Left ventricle myocardium inferior (tissue), 1 donor: ENCODE results near the gene TIGD3. TPM values are rescaled to one million over a fixed set of nuclear protein-coding genes. Genes with fewer than 3 reads are reported as not detected.

Experiments
- DNase-seq: peaks from one replicate; pipeline ENCODE4 v3.0.0-alpha.2; 2020
- H3K27ac ChIP-seq: fragments of 200-600 bp; replicated peaks from 2 replicates; pipeline ENCODE4 v1.8.0; 2021
- H3K27me3 ChIP-seq: fragments of 200-600 bp; 2 replicates; pipeline ENCODE4 v1.8.0; 2021; ENCODE audit warnings: low read depth
- H3K36me3 ChIP-seq: fragments of 200-600 bp; 2 replicates; pipeline ENCODE4 v1.8.0; 2021
- H3K4me1 ChIP-seq: fragments of 200-600 bp; 2 replicates; pipeline ENCODE4 v1.8.0; 2021
- H3K4me3 ChIP-seq: fragments of 200-600 bp; 2 replicates; pipeline ENCODE4 v1.8.0; 2021; ENCODE audit warnings: mild to moderate bottlenecking, moderate library complexity
- H3K9me3 ChIP-seq: fragments of 200-600 bp; replicated peaks from 2 replicates; pipeline ENCODE4 v1.8.0; 2021
- intact Hi-C: fragments of 100-400 bp; cut with micrococcal nuclease; formaldehyde crosslinking; loops from one replicate; pipeline ENCODE4 v1.11.0; 2022
- total RNA-seq: library from RNA; stranded (reverse); fragmentation: NEBNext Ultra II Directional; extraction: Animal tissue kit (Norgen Biotek cat#: 25700); gene quantifications from one replicate; pipeline ENCODE4 v1.2.1, GENCODE V29; 2021
- TF ChIP-seq, protein P1 (sequence below): fragments of 200-600 bp; IDR thresholded peaks from 2 replicates; pipeline ENCODE4 v1.8.0; 2021; ENCODE audit warnings: antibody characterized with exemption, mild to moderate bottlenecking, borderline replicate concordance
- donor health status: DM: no; HTN: yes; CAD: no; lungs with severe emphysema.

The TIGD3 gene
- total RNA-seq, 1 donor from 2014 or later = 0.44 TPM

DNA sequence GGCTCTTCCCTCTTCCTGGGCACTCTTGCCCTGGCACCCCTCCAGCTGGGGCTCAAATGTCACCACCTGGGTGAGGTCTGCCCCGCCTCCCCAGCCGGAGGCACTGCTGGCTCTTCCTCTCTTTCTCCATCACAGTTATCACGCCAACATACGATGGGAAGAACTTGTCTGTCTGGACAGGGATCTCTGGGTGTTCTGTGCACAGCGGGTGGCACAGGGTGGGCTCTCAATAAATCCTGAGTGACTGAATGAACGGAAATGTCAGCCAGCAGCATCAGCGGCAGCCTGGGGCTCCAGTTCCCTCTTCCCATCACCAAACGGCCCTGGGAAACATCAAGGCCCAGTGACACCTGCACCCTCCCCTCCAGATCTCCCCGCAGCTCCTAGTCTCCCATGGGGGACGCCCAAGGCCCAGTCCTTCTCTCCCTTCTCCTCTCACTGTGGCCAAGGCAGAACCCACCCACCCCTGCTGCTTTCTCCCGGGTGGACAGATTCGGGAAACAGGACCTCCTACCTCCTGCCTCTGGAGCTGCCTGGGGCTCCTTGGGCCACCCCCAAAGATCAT, 28.3 kb downstream of the TIGD3 start:
- Histone ChIP-seq H3K27me3 (no peaks in the 10 kb centered on the region), H3K36me3 (no peaks in the 10 kb centered on the region), H3K4me1 (peaks cover 74% of the 10 kb centered on the region), H3K27ac (peak overlapping the region; percentile 97), H3K9me3 (no peaks in the 10 kb centered on the region), H3K4me3 (peak overlapping the region; percentile 66)
- no peak for DNase-seq
- intact Hi-C loops = no loop called here
- TF ChIP-seq, protein P1, sequence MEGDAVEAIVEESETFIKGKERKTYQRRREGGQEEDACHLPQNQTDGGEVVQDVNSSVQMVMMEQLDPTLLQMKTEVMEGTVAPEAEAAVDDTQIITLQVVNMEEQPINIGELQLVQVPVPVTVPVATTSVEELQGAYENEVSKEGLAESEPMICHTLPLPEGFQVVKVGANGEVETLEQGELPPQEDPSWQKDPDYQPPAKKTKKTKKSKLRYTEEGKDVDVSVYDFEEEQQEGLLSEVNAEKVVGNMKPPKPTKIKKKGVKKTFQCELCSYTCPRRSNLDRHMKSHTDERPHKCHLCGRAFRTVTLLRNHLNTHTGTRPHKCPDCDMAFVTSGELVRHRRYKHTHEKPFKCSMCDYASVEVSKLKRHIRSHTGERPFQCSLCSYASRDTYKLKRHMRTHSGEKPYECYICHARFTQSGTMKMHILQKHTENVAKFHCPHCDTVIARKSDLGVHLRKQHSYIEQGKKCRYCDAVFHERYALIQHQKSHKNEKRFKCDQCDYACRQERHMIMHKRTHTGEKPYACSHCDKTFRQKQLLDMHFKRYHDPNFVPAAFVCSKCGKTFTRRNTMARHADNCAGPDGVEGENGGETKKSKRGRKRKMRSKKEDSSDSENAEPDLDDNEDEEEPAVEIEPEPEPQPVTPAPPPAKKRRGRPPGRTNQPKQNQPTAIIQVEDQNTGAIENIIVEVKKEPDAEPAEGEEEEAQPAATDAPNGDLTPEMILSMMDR = no peak

DNA sequence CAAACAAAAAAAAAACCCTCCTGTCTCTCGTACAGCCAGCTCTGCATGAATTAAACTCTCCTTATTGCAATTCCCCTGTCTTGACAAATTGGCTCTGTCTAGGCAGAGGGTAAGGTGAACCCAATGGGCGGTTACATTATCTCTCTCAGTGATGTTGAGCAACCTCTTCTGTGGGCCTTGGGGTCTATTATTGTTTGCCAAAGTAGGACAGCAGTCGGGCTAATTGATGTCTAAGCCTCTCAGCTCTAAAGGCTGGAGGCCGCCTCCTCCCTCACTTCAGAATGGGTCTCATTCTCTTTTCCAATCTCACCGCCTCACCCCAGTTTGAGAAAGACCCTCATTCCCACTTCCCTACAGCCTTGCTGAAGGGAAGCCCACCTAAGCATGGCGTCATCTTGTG, 29.2 kb downstream of the TIGD3 start:
- TF ChIP-seq, protein P1 = no peak
- no peak for DNase-seq
- Histone ChIP-seq H3K4me1 (peaks cover 83% of the 10 kb centered on the region), H3K4me3 (no peak overlapping the region), H3K27me3 (no peaks in the 10 kb centered on the region), H3K36me3 (no peaks in the 10 kb centered on the region), H3K9me3 (no peaks in the 10 kb centered on the region), H3K27ac (peak overlapping the region; percentile 97)
- intact Hi-C loops = no loop called here

DNA sequence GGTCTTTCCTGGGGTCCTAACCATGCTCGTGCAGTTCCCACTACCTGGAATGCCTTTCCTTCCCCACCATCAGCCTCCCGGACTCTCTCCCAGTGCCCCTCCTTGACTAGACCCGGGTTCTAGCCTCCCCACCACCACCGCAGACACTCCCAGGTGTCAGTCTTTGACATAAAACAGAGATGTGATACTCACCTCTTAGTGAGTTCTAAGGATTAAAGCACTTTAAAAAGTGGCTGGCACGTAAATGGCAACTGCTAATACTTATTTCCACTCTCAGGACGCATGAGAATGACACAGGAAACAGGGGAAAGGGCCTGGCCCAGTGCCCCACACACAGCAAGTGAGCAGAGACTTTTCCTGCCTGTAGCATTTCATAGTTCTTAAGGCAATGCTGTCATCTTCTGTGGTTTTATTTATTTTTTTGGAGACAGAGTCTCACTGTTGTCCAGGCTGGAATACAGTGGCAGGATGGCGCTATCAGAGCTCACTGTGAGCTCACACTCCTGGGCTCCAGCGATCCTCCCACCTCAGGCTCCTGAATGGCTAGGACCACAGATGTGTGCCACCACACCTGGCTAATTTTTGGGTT, 29.8 kb downstream of the TIGD3 start:
- Histone ChIP-seq H3K27me3 (no peaks in the 10 kb centered on the region), H3K36me3 (no peaks in the 10 kb centered on the region), H3K9me3 (no peaks in the 10 kb centered on the region), H3K4me1 (peaks cover 89% of the 10 kb centered on the region), H3K4me3 (no peak overlapping the region), H3K27ac (peak overlapping the region; percentile 97)
- intact Hi-C loops = no loop called here
- DNase-seq = no peak
- TF ChIP-seq, protein P1 = no peak

DNA sequence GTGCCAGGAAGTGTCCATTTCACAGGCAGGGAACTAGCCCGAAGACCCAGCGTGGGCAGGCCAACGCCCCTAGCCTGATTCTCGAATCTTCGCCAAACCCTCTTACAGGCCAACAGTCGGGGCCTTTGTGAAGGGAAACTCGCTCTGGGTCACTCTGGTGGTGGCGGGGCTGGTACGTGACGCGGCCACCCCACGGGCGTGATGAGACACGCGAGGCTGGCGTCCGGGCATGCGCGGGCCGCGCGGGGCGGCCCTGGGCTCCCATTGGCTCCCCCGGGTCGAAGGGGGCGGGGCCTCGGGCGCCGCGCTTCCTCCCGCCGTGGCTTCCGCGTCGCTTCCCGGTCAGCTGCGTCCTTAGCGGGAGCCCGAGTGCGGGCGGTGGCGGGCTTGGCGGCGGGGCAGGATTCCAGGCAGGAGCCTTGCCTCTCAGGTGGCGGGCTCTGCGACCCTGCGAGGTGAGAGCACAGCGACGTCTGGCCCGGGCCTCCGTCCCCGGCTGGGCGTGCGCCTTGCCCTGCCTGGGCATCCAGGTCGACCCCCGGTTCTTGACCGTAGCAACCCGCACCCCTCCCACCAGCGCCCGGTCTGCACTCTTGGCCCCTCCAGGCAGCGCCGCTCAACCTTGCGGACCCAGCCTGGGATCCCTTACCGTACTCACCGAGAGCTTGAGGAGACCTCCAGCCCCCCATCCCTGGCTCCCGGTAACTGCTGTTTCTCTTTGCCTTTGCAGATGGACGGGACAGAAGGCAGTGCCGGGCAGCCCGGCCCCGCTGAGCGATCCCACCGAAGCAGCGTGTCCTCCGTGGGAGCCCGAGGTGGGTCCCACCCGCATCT, 32.0 kb downstream of the TIGD3 start, which contains the start of gene FRMD8:
TSS of gene FRMD8 (plus strand) at position 331 of the 834 bp plus-strand sequence. CDS start at position 731, 400 bp downstream.
- H3K4me1 ChIP-seq = peaks cover 99% of the 10 kb centered on the region
- no peaks in the 10 kb centered on the region for H3K27me3 ChIP-seq
- intact Hi-C loops = no loop called here
- DNase-seq = peak; percentile 95
- peak within 1 kb of the TSS; percentile 97 for H3K27ac ChIP-seq
- TF ChIP-seq, protein P1 = no peak
- H3K4me3 ChIP-seq = peak within 1 kb of the TSS; percentile 80
- H3K36me3 ChIP-seq = no peaks in the 10 kb centered on the region
- no peaks in the 10 kb centered on the region for H3K9me3 ChIP-seq

DNA sequence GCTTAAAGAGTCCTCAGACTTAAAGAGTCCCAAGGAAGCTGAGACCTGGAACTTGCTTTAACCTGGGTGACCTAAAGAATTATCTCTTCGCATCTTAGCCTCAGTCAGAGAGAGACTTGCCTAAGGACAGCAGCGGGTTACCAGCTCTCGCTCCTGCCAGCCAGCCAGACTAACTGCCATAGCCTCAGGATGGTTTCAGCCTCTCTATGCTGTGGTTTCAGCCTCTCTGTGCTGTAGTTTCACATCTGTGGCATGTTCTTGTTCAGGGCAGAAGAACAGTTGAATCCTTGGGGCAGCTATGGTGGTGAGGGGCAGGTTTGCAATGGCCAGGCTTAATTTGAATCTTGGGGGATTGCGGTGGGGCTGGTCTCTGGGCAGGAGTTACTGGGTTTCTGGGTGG, 34.2 kb downstream of the TIGD3 start:
- Histone ChIP-seq H3K36me3 (peaks cover 8% of the 10 kb centered on the region), H3K27ac (peak overlapping the region; percentile 87), H3K27me3 (no peaks in the 10 kb centered on the region), H3K4me1 (peaks cover 95% of the 10 kb centered on the region), H3K4me3 (peak overlapping the region; percentile 80), H3K9me3 (no peaks in the 10 kb centered on the region)
- DNase-seq = no peak
- TF ChIP-seq, protein P1 = no peak
- intact Hi-C loops = no loop called here
